Measurements from ENCODE around the gene MUC2.

Gene MUC2

GRCh38 chr11:1037506-1038055 lies 37.1 kb upstream of the MUC2 start:
- no peak for DNase-seq

GRCh38 chr11:1038361-1038760 lies 36.3 kb upstream of the MUC2 start:
- no peak for DNase-seq

GRCh38 chr11:1038921-1039320 lies 35.8 kb upstream of the MUC2 start:
- DNase-seq = no peak

GRCh38 chr11:1039481-1040427 lies 34.9 kb upstream of the MUC2 start:
- no peak for DNase-seq

- no peak for DNase-seq
Observed at GRCh38 chr11:1040428-1041148, 34.1 kb upstream of the MUC2 start.

GRCh38 chr11:1041149-1041467 lies 33.6 kb upstream of the MUC2 start:
- DNase-seq = no peak

GRCh38 chr11:1041471-1041870 lies 33.2 kb upstream of the MUC2 start:
- DNase-seq = no peak

- DNase-seq = no peak
Observed at GRCh38 chr11:1041936-1042608, 32.6 kb upstream of the MUC2 start.

GRCh38 chr11:1042626-1043562 lies 31.8 kb upstream of the MUC2 start:
- DNase-seq = no peak

GRCh38 chr11:1043563-1044096 lies 31.0 kb upstream of the MUC2 start:
- no peak for DNase-seq

- no peak for DNase-seq
Observed at GRCh38 chr11:1044160-1044559, 30.5 kb upstream of the MUC2 start.

GRCh38 chr11:1047595-1048156 lies 27.0 kb upstream of the MUC2 start:
- DNase-seq = no peak

GRCh38 chr11:1048375-1049070 lies 26.2 kb upstream of the MUC2 start:
- DNase-seq = no peak

- DNase-seq = no peak
Observed at GRCh38 chr11:1049071-1049405, 25.6 kb upstream of the MUC2 start.

- no peak for DNase-seq
Observed at GRCh38 chr11:1049431-1049891, 25.2 kb upstream of the MUC2 start.

- no peak for DNase-seq
Observed at GRCh38 chr11:1049911-1050580, 24.6 kb upstream of the MUC2 start.

GRCh38 chr11:1050581-1051355 lies 23.9 kb upstream of the MUC2 start:
- DNase-seq = peak; percentile 72

GRCh38 chr11:1051356-1052132 lies 23.1 kb upstream of the MUC2 start:
- DNase-seq = no peak

Data from stimulated activated CD4-positive, alpha-beta T cell treated with anti-CD3 and anti-CD28 coated beads, Interleukin-4, amount 100 ng/mL, for 1 hour (primary cell).